DND-41 (cell line): ENCODE results near the gene HSD17B3.

Source experiments
- ATAC-seq: fragments of 200-7000 bp; cut with Tn5 transposase; 3 replicates; pipeline ENCODE4 v1.9.1; 2021; ENCODE audit warnings: low read depth; ENCODE audit not compliant: insufficient read depth
- DNase-seq: peaks from one replicate; pipeline ENCODE4 v3.0.0-alpha.2; 2020
- H2AFZ ChIP-seq: 2 replicates; pipeline ENCODE4 v1.6.0; 2012; ENCODE audit warnings: low read depth, low read length
- H3K27ac ChIP-seq: 2 replicates; pipeline ENCODE4 v1.5.1; 2012; ENCODE audit warnings: low read length, inconsistent platforms
- H3K27me3 ChIP-seq: fragments of 200-600 bp; sonication (generic); 2 replicates; pipeline ENCODE4 v1.6.0; 2012; ENCODE audit warnings: low read length, mild to moderate bottlenecking, inconsistent platforms; ENCODE audit not compliant: insufficient read depth, poor library complexity
- H3K36me3 ChIP-seq: 2 replicates; pipeline ENCODE4 v1.5.1; 2012; ENCODE audit warnings: low read length, inconsistent platforms; ENCODE audit not compliant: insufficient read depth
- H3K4me1 ChIP-seq: 2 replicates; pipeline ENCODE4 v1.5.1; 2012; ENCODE audit warnings: mild to moderate bottlenecking, low read length; ENCODE audit not compliant: insufficient read depth
- H3K4me2 ChIP-seq: 2 replicates; pipeline ENCODE4 v1.6.0; 2012; ENCODE audit warnings: mild to moderate bottlenecking, moderate library complexity, low read length, inconsistent platforms; ENCODE audit not compliant: insufficient read depth
- H3K4me3 ChIP-seq, 2 experiments: fragments of 200-600 bp in 1 of 2; shearing (Covaris generic) in 1 of 2; 2 replicates each; pipeline ENCODE4 v1.5.1; 2012 to 2016; ENCODE audit warnings: inconsistent platforms in 2 of 2, low read length in 2 of 2, mild to moderate bottlenecking in 2 of 2, low read depth in 1 of 2, moderate library complexity in 1 of 2
- H3K79me2 ChIP-seq: 2 replicates; pipeline ENCODE4 v1.6.0; 2012; ENCODE audit warnings: low read length, inconsistent platforms; ENCODE audit not compliant: insufficient read depth
- H3K9ac ChIP-seq: 2 replicates; pipeline ENCODE4 v1.6.0; 2012; ENCODE audit warnings: low read depth, mild to moderate bottlenecking, inconsistent platforms, low read length, moderate library complexity
- H3K9me3 ChIP-seq: 2 replicates; pipeline ENCODE4 v1.5.1; 2012; ENCODE audit warnings: low read length, moderate library complexity, mild to moderate bottlenecking, inconsistent platforms; ENCODE audit not compliant: insufficient read depth, severe bottlenecking
- H4K20me1 ChIP-seq: 2 replicates; pipeline ENCODE4 v1.6.0; 2012; ENCODE audit warnings: low read length; ENCODE audit not compliant: insufficient read depth
- CTCF ChIP-seq: IDR thresholded peaks from 2 replicates; pipeline ENCODE4 v1.5.1; 2012; ENCODE audit warnings: borderline replicate concordance, low read length, moderate library complexity, mild to moderate bottlenecking; ENCODE audit not compliant: poor library complexity, severe bottlenecking; ENCODE audit errors: extremely low read depth
- EZH2 ChIP-seq: IDR thresholded peaks from 3 replicates; pipeline ENCODE4 v1.6.1; 2012; ENCODE audit warnings: borderline replicate concordance, low read depth, mild to moderate bottlenecking, moderate library complexity, low read length, inconsistent platforms; ENCODE audit not compliant: severe bottlenecking

Gene HSD17B3

GRCh38 chr9:96199006-96199405 is 103.0 kb downstream of the HSD17B3 start:
- peaks cover 10% of the 10 kb centered on the region for H3K27me3 ChIP-seq
- H3K4me1 ChIP-seq = peaks cover 11% of the 10 kb centered on the region
- H3K79me2 ChIP-seq = no peaks in the 10 kb centered on the region
- H4K20me1 ChIP-seq = no peaks in the 10 kb centered on the region; the same call in 1 of the 2 replicates
- no peak overlapping the region for H3K9ac ChIP-seq
- ATAC-seq (no peak), DNase-seq (no peak)
- no peaks in the 10 kb centered on the region for H3K36me3 ChIP-seq
- no peak overlapping the region for H2AFZ ChIP-seq
- TF ChIP-seq EZH2 = no peak
- TF ChIP-seq CTCF = no peak
- H3K9me3 ChIP-seq = no peaks in the 10 kb centered on the region
- no peak overlapping the region for H3K4me3 ChIP-seq
- H3K27ac ChIP-seq = no peak overlapping the region
- no peak overlapping the region for H3K4me2 ChIP-seq

- no peak overlapping the region for H3K4me2 ChIP-seq
- no peaks in the 10 kb centered on the region for H4K20me1 ChIP-seq
- H2AFZ ChIP-seq = no peak overlapping the region
- no peaks in the 10 kb centered on the region for H3K4me1 ChIP-seq
- no peaks in the 10 kb centered on the region for H3K27me3 ChIP-seq
- H3K9ac ChIP-seq = no peak overlapping the region
- no peak for ATAC-seq
- no peak for DNase-seq
- no peaks in the 10 kb centered on the region for H3K9me3 ChIP-seq
- no peak overlapping the region for H3K27ac ChIP-seq
- no peaks in the 10 kb centered on the region for H3K36me3 ChIP-seq
- no peak for TF ChIP-seq CTCF
- H3K79me2 ChIP-seq = no peaks in the 10 kb centered on the region
- no peak overlapping the region for H3K4me3 ChIP-seq
These were observed 106.4 kb downstream of the HSD17B3 start for GRCh38 chr9:96195541-96195940.

GRCh38 chr9:96193236-96193755 is 108.7 kb downstream of the HSD17B3 start:
- ATAC-seq = no peak
- TF ChIP-seq CTCF = no peak
- no peak for TF ChIP-seq EZH2
- H4K20me1 ChIP-seq = no peaks in the 10 kb centered on the region

DNA sequence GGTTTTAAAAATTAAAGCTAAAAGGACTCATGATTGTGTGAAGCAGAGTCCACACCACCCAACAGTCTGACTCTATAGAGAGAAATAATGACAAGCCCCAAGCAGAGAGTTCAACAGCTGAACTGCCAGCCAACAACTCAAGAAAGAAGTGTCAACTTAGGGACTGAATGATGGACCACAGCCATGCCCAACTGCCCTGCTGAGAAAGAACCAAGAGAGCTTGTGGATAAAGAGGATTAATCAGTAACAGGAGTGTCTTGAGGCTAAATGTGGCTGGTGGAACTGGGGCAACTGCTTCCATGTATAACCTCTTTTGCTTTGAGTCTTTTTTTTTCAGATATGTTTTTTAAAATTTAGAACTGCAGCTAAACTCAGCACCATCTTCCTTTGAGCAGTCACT is 109.3 kb downstream of the HSD17B3 start:
- Histone ChIP-seq H3K4me2 (no peak overlapping the region), H3K4me3 (no peak overlapping the region), H3K27me3 (no peaks in the 10 kb centered on the region), H3K79me2 (no peaks in the 10 kb centered on the region), H3K4me1 (no peaks in the 10 kb centered on the region), H3K9ac (no peak overlapping the region), H3K9me3 (peaks cover 2% of the 10 kb centered on the region), H3K36me3 (no peaks in the 10 kb centered on the region), H2AFZ (no peak overlapping the region), H4K20me1 (no peaks in the 10 kb centered on the region), H3K27ac (no peak overlapping the region)
- ATAC-seq = no peak
- TF ChIP-seq EZH2 (no peak), CTCF (no peak)
- no peak for DNase-seq

More at GRCh38 chr9:96193236-96193755, 108.7 kb downstream of the HSD17B3 start:
- Histone ChIP-seq H2AFZ (no peak overlapping the region), H3K9me3 (peaks cover 2% of the 10 kb centered on the region), H3K79me2 (no peaks in the 10 kb centered on the region), H3K36me3 (no peaks in the 10 kb centered on the region), H3K4me2 (no peak overlapping the region), H3K27me3 (no peaks in the 10 kb centered on the region), H3K9ac (no peak overlapping the region), H3K27ac (no peak overlapping the region), H3K4me1 (no peaks in the 10 kb centered on the region), H3K4me3 (no peak overlapping the region)
- DNase-seq = no peak
